Measurements from ENCODE around the gene GAS7. TPM values are rescaled to one million over a fixed set of nuclear protein-coding genes. Genes with fewer than 3 reads are reported as not detected.

The GAS7 gene
- total and polyA plus RNA-seq, 2 of the 13 experiments (the other 11 are each of a cell fraction or from before 2014, with no cell fraction given): 1.0 to 5.2 TPM

DNA sequence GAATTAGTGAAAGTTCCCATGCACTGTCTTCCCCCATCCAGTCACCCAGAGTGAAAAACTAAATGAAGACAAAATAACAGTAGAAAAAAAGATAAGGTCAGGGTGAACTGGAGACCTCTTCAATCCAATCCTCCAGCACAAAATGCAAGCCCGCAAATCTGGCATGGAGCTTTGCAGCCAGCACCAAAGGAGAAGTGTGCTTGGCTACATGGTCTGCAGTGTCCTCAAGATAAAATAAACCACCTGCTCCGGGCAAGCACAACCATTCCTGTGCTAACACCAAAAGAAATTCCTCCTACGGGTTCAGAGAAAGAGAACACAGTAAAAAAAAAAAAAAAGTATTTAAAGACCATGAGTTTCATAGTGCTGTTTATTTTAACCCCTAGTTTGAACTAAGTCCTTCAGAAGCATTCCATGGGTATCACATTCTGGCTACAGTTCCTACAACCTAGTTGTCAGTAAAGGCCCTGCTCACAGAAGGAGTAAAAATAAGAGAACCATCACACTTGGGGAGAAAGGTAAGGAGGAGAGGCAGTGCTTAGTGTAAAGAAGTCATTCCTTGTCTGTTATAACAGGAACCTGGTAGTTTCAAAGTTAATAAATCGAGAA is 109.1 kb downstream of the GAS7 start (continued):
- TF ChIP-seq, protein P1, sequence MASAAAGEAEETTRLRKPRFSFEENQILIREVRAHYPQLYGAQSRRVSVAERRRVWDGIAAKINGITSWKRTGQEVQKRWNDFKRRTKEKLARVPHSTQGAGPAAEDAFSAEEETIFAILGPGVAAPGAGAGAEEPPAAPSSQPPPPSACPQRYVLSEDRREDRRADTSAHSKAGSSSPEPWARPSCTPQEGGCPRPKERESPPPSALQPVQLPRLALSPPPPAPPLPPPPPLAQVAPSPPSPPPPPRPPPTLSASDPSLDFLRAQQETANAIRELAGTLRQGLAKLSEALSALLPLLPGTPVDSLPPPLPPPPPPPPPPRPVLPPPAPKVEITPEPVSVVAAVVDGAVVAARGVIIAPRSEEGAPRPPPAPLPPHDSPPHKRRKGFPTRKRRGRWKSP (CRISPR knock-in tag; IDR thresholded peaks at IDR 0.05): no peak
- TF ChIP-seq TP53 (CRISPR knock-in tag; conservative IDR thresholded peaks at IDR 0.05): no peak
- TF ChIP-seq, protein P2, sequence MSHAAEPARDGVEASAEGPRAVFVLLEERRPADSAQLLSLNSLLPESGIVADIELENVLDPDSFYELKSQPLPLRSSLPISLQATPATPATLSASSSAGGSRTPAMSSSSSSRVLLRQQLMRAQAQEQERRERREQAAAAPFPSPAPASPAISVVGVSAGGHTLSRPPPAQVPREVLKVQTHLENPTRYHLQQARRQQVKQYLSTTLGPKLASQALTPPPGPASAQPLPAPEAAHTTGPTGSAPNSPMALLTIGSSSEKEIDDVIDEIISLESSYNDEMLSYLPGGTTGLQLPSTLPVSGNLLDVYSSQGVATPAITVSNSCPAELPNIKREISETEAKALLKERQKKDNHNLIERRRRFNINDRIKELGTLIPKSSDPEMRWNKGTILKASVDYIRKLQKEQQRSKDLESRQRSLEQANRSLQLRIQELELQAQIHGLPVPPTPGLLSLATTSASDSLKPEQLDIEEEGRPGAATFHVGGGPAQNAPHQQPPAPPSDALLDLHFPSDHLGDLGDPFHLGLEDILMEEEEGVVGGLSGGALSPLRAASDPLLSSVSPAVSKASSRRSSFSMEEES (CRISPR knock-in tag; IDR thresholded peaks at IDR 0.05): no peak
- no peak for TF ChIP-seq ZNF670 (CRISPR knock-in tag; IDR thresholded peaks at IDR 0.05; ENCODE audit: borderline replicate concordance)
- TF ChIP-seq ELF4 (CRISPR knock-in tag; IDR thresholded peaks at IDR 0.05; ENCODE audit: borderline replicate concordance): no peak
- no peak for TF ChIP-seq SP140L (CRISPR knock-in tag; IDR thresholded peaks at IDR 0.05; ENCODE audit: borderline replicate concordance)
- no peak for TF ChIP-seq TMF1 (CRISPR knock-in tag; IDR thresholded peaks at IDR 0.05; ENCODE audit: low read depth)

DNA sequence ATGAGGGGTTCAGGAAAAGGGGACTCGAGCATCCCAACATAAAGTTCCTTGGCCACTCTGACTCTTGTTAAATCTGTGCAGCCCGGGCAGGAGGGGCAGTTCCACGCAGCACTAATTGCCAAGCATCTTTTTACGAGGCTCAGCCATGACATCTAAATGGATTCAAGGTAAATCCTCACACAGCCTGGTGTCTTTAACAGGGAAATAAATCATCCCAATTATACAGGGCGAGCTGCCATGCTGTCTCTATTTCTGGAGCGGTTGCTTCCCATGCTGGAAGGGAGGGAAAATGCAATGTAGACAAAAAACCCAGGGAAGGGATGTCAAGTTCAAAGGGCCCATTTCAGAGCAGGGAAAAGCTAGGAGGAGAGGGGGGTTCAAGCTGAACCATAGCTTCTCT is 110.0 kb downstream of the GAS7 start:
- FAIRE-seq (no peak), ATAC-seq (no peak), DNase-seq (ENCODE audit: low spot score) (no peak)
- Histone ChIP-seq H4K20me1 (ENCODE audit: insufficient read depth, low read length) (no peaks in the 10 kb centered on the region), H3K4me3 (replicated peaks in 1 of 3; ENCODE audit: insufficient read depth in 1 of 3, low read depth in 2 of 3, low read length in 3 of 3) (no peak overlapping the region), H3K4me1 (ENCODE audit: insufficient read depth, low read length) (no peaks in the 10 kb centered on the region), H3K27ac (ENCODE audit: extremely low read length, insufficient read depth, low read length) (no peak overlapping the region), H2AFZ (ENCODE audit: low read length) (no peak overlapping the region), H3K79me2 (ENCODE audit: insufficient read depth, low read length) (no peaks in the 10 kb centered on the region), H3K4me2 (ENCODE audit: low read depth, low read length) (no peak overlapping the region), H3K36me3 (replicated peaks in 1 of 2; ENCODE audit: control insufficient read depth in 1 of 2, insufficient read depth in 2 of 2, low read length in 2 of 2) (no peaks in the 10 kb centered on the region), H3K27me3 (ENCODE audit: control insufficient read depth in 1 of 2, insufficient read depth in 2 of 2, low read length in 2 of 2) (peaks cover 6 to 26% of the 10 kb centered on the region in 2 experiments; a peak in 4 of 5 replicates), H3K9ac (ENCODE audit: insufficient read depth, low read depth, low read length) (no peak overlapping the region), H3K9me3 (ENCODE audit: low read length) (peaks cover 12% of the 10 kb centered on the region)
- no TSS peak for BruUV-seq (replicated peaks)
- ChIA-PET POLR2A (no interaction called here), CTCF (ENCODE audit: low intra/inter-chr PET ratio, low total read pairs) (no interaction called here)
- 2% methylated on average over 5 of the region's 6 CpGs for WGBS (ENCODE audit: low lambda C conversion rate)
- intact Hi-C loops (cut with micrococcal nuclease; ENCODE audit: unreplicated experiment) (no loop called here), in situ Hi-C loops (cut with HindIII; ENCODE audit: extremely low pct_ligation_motif_present, low pct_unique_long_range_greater_than_20kb) (no loop called here)
- TF ChIP-seq, protein P3, sequence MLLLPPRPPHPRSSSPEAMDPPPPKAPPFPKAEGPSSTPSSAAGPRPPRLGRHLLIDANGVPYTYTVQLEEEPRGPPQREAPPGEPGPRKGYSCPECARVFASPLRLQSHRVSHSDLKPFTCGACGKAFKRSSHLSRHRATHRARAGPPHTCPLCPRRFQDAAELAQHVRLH (CRISPR knock-in tag; IDR thresholded peaks at IDR 0.05; ENCODE audit: borderline replicate concordance, low read depth): no peak
- no peak for TF ChIP-seq FOXO1 (CRISPR knock-in tag; IDR thresholded peaks at IDR 0.05)
- TF ChIP-seq ZFP36L2 (CRISPR knock-in tag; IDR thresholded peaks at IDR 0.05): no peak
- peak; percentile 46 to 67 for TF ChIP-seq MAFK (conservative IDR thresholded peaks at IDR 0.05 in 1 of 2, IDR thresholded peaks at IDR 0.05 in 1 of 2; ENCODE audit: low read length in 2 of 2)
- TF ChIP-seq MAFF (IDR thresholded peaks at IDR 0.05; ENCODE audit: low read depth, low read length): peak; percentile 46
- TF ChIP-seq NONO (IDR thresholded peaks at IDR 0.05): no peak
- no peak for TF ChIP-seq NONO (CRISPR knock-in tag; conservative IDR thresholded peaks at IDR 0.05)
- no peak for TF ChIP-seq KDM5B (CRISPR knock-in tag; IDR thresholded peaks at IDR 0.05; ENCODE audit: borderline replicate concordance)
- TF ChIP-seq, protein P4, sequence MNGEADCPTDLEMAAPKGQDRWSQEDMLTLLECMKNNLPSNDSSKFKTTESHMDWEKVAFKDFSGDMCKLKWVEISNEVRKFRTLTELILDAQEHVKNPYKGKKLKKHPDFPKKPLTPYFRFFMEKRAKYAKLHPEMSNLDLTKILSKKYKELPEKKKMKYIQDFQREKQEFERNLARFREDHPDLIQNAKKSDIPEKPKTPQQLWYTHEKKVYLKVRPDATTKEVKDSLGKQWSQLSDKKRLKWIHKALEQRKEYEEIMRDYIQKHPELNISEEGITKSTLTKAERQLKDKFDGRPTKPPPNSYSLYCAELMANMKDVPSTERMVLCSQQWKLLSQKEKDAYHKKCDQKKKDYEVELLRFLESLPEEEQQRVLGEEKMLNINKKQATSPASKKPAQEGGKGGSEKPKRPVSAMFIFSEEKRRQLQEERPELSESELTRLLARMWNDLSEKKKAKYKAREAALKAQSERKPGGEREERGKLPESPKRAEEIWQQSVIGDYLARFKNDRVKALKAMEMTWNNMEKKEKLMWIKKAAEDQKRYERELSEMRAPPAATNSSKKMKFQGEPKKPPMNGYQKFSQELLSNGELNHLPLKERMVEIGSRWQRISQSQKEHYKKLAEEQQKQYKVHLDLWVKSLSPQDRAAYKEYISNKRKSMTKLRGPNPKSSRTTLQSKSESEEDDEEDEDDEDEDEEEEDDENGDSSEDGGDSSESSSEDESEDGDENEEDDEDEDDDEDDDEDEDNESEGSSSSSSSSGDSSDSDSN (CRISPR knock-in tag; IDR thresholded peaks at IDR 0.05): no peak
- TF ChIP-seq ELF1 (CRISPR knock-in tag; IDR thresholded peaks at IDR 0.05): no peak
- no peak for TF ChIP-seq CEBPB (IDR thresholded peaks at IDR 0.05; ENCODE audit: borderline replicate concordance, low read depth, low read length)
- TF ChIP-seq MBNL3 (CRISPR knock-in tag; conservative IDR thresholded peaks at IDR 0.05): no peak
- no peak for TF ChIP-seq IKZF4 (CRISPR knock-in tag; IDR thresholded peaks at IDR 0.05; ENCODE audit: borderline replicate concordance, low read depth, not compliant biosample characterization)
